A549 treated with AZD9567 at 1 μM for 4 hours (cell line): ENCODE measurements around the gene PSMF1. TPM values are rescaled to one million over a fixed set of nuclear protein-coding genes. Genes with fewer than 3 reads are reported as not detected.

Experiments
- total RNA-seq: library from RNA; stranded (reverse); fragments of 200-300 nt; extraction: Qiagen RNA extraction; gene quantifications from 5 replicates; pipeline ENCODE4 v1.2.3, GENCODE V29; 2022; ENCODE audit not compliant: insufficient read depth

PSMF1 gene
- total RNA-seq = 200 to 234 TPM (median 224 TPM) in 5 replicates

GRCh38 chr20:1118336-1119127 is at the start of gene PSMF1:
PSMF1 (plus strand) TSS chr20:1118602; CDS start chr20:1118774, 172 bp downstream.

GRCh38 chr20:1184638-1185315 is 66.4 kb downstream of the PSMF1 start, which contains the start of gene TMEM74B:
TMEM74B (minus strand) TSS chr20:1184981; CDS start chr20:1183801, 1,180 bp downstream.

GRCh38 chr20:1202762-1203504 is 84.5 kb downstream of the PSMF1 start, which contains the start of gene C20orf202:
C20orf202 (plus strand) TSS chr20:1203454; CDS start chr20:1203586, 132 bp downstream.

Other genes with a start within 250 kb of the PSMF1 start
- 0.01 to 0.06 TPM (median 0.03 TPM) in 4 of 5 replicates, not detected in the other for gene ANGPT4, start 202.3 kb upstream of the PSMF1 start, total RNA-seq
- 0.12 TPM in 1 of 5 replicates, not detected in the others for gene RSPO4, start 116.3 kb upstream of the PSMF1 start, total RNA-seq
- 1.2 to 4.5 TPM (median 3.7 TPM) in 5 replicates for gene TMEM74B, start 66.4 kb downstream of the PSMF1 start, total RNA-seq
- 0.06 TPM in 2 of 5 replicates, not detected in the others for gene C20orf202, start 84.9 kb downstream of the PSMF1 start, total RNA-seq
- not detected in 5 replicates for gene RAD21L1, start 107.4 kb downstream of the PSMF1 start, total RNA-seq
- 3.9 to 5.3 TPM (median 4.3 TPM) in 5 replicates for gene SNPH, start 147.7 kb downstream of the PSMF1 start, total RNA-seq
- 1.5 to 2.1 TPM (median 1.7 TPM) in 5 replicates for gene SDCBP2, start 210.5 kb downstream of the PSMF1 start, total RNA-seq